ENCODE measurements around the gene CDKN2B. TPM values are rescaled to one million over a fixed set of nuclear protein-coding genes. Genes with fewer than 3 reads are reported as not detected.
A peak's percentile ranks its signal among the peaks of the same experiment; 100 is the strongest.

Gene CDKN2B
- total and polyA plus RNA-seq, 7 experiments from 2014 or later = 0.32 to 4.1 (median 1.6) TPM; not detected in 4

- Mint-ChIP-seq H3K9me3 (peaks cover 0 to 18% (median 0%) of the 10 kb centered on the region in 11 donors), H3K4me1 (peaks cover 6 to 20% (median 15%) of the 10 kb centered on the region in 7 donors), H3K27me3 (peaks cover 47 to 63% (median 50%) of the 10 kb centered on the region in 5 donors), H3K4me3 (no peak overlapping the region), H3K27ac (no peak overlapping the region), H3K36me3 (peaks cover 0 to 9% (median 0%) of the 10 kb centered on the region in 5 donors)
- no peaks in the 10 kb centered on the region for H3K9me3 ChIP-seq (ENCODE audit: control insufficient read depth in 2 of 3, low read length in 3 of 3)
- no peaks in the 10 kb centered on the region for H3K36me3 ChIP-seq (ENCODE audit: control insufficient read depth in 2 of 3, insufficient read depth in 3 of 3, low read length in 3 of 3)
- ATAC-seq (no peak), DNase-seq (no peak)
- intact Hi-C loops (cut with micrococcal nuclease) = no loop called here
- H3K4me1 ChIP-seq (ENCODE audit: control insufficient read depth in 2 of 2, insufficient read depth in 2 of 2, low read length in 2 of 2) = peaks cover 9 to 14% of the 10 kb centered on the region in 2 donors
- ChIA-PET CTCF (interaction anchor here (0.9 to 1.7 kb wide), 2 partner anchors 198 to 199 kb away, joined by 3 to 6 read pairs; no protein-coding TSS in a partner anchor), POLR2A (no interaction called here)
- no peak overlapping the region for H3K4me3 ChIP-seq (ENCODE audit: low read length)
- no peak overlapping the region for H3K27ac ChIP-seq (ENCODE audit: low read depth, low read length)
- H3K27me3 ChIP-seq (ENCODE audit: control insufficient read depth in 2 of 2, insufficient read depth in 2 of 2, low read length in 2 of 2) = peaks cover 3 to 28% of the 10 kb centered on the region in 2 donors
These were observed 1.9 kb upstream of the CDKN2B start for GRCh38 chr9:22010866-22011625.

- H3K4me1 ChIP-seq (ENCODE audit: control insufficient read depth in 2 of 2, insufficient read depth in 2 of 2, low read length in 2 of 2) = peaks cover 9 to 20% of the 10 kb centered on the region in 2 donors
- H3K4me3 Mint-ChIP-seq = peak overlapping the region; percentile 25 to 86 (median 69)
- H3K36me3 Mint-ChIP-seq = peaks cover 0 to 20% (median 3%) of the 10 kb centered on the region in 5 donors
- peak overlapping the region; percentile 57 for H3K4me3 ChIP-seq (ENCODE audit: low read length)
- peaks cover 3 to 41% of the 10 kb centered on the region in 2 donors for H3K27me3 ChIP-seq (ENCODE audit: control insufficient read depth in 2 of 2, insufficient read depth in 2 of 2, low read length in 2 of 2)
- H3K9me3 Mint-ChIP-seq = peaks cover 0 to 18% (median 0%) of the 10 kb centered on the region in 11 donors
- intact Hi-C loops (cut with micrococcal nuclease) = loop anchor here (1.0 to 10.0 kb wide), 7 partner anchors 25 to 445 kb away; no protein-coding TSS in a partner anchor
- POLR2A ChIA-PET = no interaction called here
- H3K27me3 Mint-ChIP-seq = peaks cover 61 to 78% (median 65%) of the 10 kb centered on the region in 5 donors
- no peak overlapping the region for H3K27ac ChIP-seq (ENCODE audit: low read depth, low read length)
- no peaks in the 10 kb centered on the region for H3K36me3 ChIP-seq (ENCODE audit: control insufficient read depth in 2 of 3, insufficient read depth in 3 of 3, low read length in 3 of 3)
- H3K9me3 ChIP-seq (ENCODE audit: control insufficient read depth in 2 of 3, low read length in 3 of 3) = no peaks in the 10 kb centered on the region
- peak overlapping the region in 1 of 9 donors; percentile 14 for H3K27ac Mint-ChIP-seq
- no peak for DNase-seq
- CTCF ChIA-PET = interaction anchor here (0.5 to 3.7 kb wide), 6 partner anchors 9 to 442 kb away, joined by 3 to 48 read pairs (median 6); no protein-coding TSS in a partner anchor
- peak; percentile 1 for ATAC-seq
- peaks cover 17 to 32% (median 23%) of the 10 kb centered on the region in 7 donors for H3K4me1 Mint-ChIP-seq
These were observed 382 bp upstream of the CDKN2B start for GRCh38 chr9:22009506-22009867.

- peaks cover 9 to 20% of the 10 kb centered on the region in 2 donors for H3K4me1 ChIP-seq (ENCODE audit: control insufficient read depth in 2 of 2, insufficient read depth in 2 of 2, low read length in 2 of 2)
- peaks cover 17 to 32% (median 23%) of the 10 kb centered on the region in 7 donors for H3K4me1 Mint-ChIP-seq
- ATAC-seq = no peak
- H3K9me3 Mint-ChIP-seq = peaks cover 0 to 22% (median 0%) of the 10 kb centered on the region in 11 donors
- no peaks in the 10 kb centered on the region for H3K9me3 ChIP-seq (ENCODE audit: control insufficient read depth in 2 of 3, low read length in 3 of 3)
- H3K27ac Mint-ChIP-seq = peak overlapping the region in 1 of 9 donors; percentile 61
- intact Hi-C loops (cut with micrococcal nuclease) = loop anchor here (1.0 to 10.0 kb wide), 10 partner anchors 13 to 446 kb away; no protein-coding TSS in a partner anchor
- peaks cover 68 to 83% (median 74%) of the 10 kb centered on the region in 5 donors for H3K27me3 Mint-ChIP-seq
- no peak for DNase-seq
- H3K27ac ChIP-seq (ENCODE audit: low read depth, low read length) = no peak overlapping the region
- H3K36me3 ChIP-seq (ENCODE audit: control insufficient read depth in 2 of 3, insufficient read depth in 3 of 3, low read length in 3 of 3) = no peaks in the 10 kb centered on the region
- ChIA-PET POLR2A (interaction anchor here (1.1 to 1.5 kb wide), 2 partner anchors 9 to 192 kb away, joined by 3 to 4 read pairs; no protein-coding TSS in a partner anchor), CTCF (interaction anchor here (0.6 to 3.7 kb wide), 9 partner anchors 10 to 816 kb away, joined by 3 to 48 read pairs (median 4); no protein-coding TSS in a partner anchor)
- peak overlapping the region; percentile 57 for H3K4me3 ChIP-seq (ENCODE audit: low read length)
- H3K4me3 Mint-ChIP-seq = peak overlapping the region; percentile 33 to 86 (median 70)
- H3K27me3 ChIP-seq (ENCODE audit: control insufficient read depth in 2 of 2, insufficient read depth in 2 of 2, low read length in 2 of 2) = peaks cover 3 to 52% of the 10 kb centered on the region in 2 donors
- H3K36me3 Mint-ChIP-seq = peaks cover 0 to 20% (median 3%) of the 10 kb centered on the region in 5 donors
These were observed 755 bp downstream of the CDKN2B start for GRCh38 chr9:22008384-22008716.

DNA sequence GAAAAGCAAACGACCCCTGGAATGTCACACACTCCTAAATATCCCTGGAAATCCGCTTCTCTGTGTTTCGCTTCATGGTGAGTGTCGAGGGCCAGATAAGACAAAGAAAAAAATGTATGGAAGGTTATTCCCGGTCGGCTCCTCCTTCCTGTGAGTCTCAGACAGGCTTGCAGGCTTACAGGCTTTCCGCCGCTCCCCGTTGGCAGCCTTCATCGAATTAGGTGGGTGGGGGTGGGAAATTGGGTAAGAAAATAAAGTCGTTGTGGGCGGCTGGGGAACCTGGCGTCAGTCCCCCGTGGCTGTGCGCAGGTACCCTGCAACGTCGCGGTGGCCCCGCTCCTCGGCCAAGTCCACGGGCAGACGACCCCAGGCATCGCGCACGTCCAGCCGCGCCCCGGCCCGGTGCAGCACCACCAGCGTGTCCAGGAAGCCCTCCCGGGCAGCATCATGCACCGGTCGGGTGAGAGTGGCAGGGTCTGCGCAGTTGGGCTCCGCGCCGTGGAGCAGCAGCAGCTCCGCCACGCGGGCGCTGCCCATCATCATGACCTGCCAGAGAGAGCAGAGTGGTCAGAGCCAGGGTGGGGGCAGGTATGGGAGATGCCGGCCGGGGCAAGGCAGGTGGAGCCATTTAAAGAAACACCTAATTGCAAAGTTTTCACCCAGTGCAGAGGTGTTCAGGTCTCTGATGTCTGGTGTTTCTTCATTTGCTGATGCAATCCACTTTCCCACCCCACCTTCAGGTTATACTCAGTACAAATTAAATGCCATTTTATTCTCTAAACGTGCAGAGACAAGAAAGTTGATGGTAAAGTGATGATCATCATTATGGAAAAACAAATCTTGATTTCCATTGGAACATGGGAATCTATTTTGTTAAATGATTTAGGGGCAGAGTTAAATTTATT, 3.2 kb downstream of the CDKN2B start:
- DNase-seq (peak in 1 of 9 donors; percentile 28), ATAC-seq (no peak)
- ChIA-PET CTCF (interaction anchor here (3.3 to 3.7 kb wide), 2 partner anchors 188 to 193 kb away, joined by 17 to 48 read pairs; no protein-coding TSS in a partner anchor), POLR2A (no interaction called here)
- peaks cover 9 to 20% of the 10 kb centered on the region in 2 donors for H3K4me1 ChIP-seq (ENCODE audit: control insufficient read depth in 2 of 2, insufficient read depth in 2 of 2, low read length in 2 of 2)
- Mint-ChIP-seq H3K27me3 (peaks cover 76 to 87% (median 79%) of the 10 kb centered on the region in 5 donors), H3K36me3 (peaks cover 0 to 12% (median 0%) of the 10 kb centered on the region in 5 donors), H3K9me3 (peaks cover 0 to 16% (median 0%) of the 10 kb centered on the region in 11 donors), H3K4me3 (peak overlapping the region in 3 of 10 donors; percentile 10 to 52 (median 30)), H3K27ac (peak overlapping the region in 1 of 9 donors; percentile 24), H3K4me1 (peaks cover 17 to 32% (median 23%) of the 10 kb centered on the region in 7 donors)
- peaks cover 8 to 55% of the 10 kb centered on the region in 2 donors for H3K27me3 ChIP-seq (ENCODE audit: control insufficient read depth in 2 of 2, insufficient read depth in 2 of 2, low read length in 2 of 2)
- intact Hi-C loops (cut with micrococcal nuclease) = loop anchor here in 1 of 2 donors (1.0 to 10.0 kb wide), 2 partner anchors 12 to 449 kb away; partner anchors contain the start of genes CDKN2A and CDKN2B-AS1
- no peak overlapping the region for H3K4me3 ChIP-seq (ENCODE audit: low read length)
- H3K9me3 ChIP-seq (ENCODE audit: control insufficient read depth in 2 of 3, low read length in 3 of 3) = no peaks in the 10 kb centered on the region
- no peaks in the 10 kb centered on the region for H3K36me3 ChIP-seq (ENCODE audit: control insufficient read depth in 2 of 3, insufficient read depth in 3 of 3, low read length in 3 of 3)
- no peak overlapping the region for H3K27ac ChIP-seq (ENCODE audit: low read depth, low read length)

GRCh38 chr9:22005021-22005701, 3.9 kb downstream of the CDKN2B start:
- Histone ChIP-seq H3K27ac (ENCODE audit: low read depth, low read length) (no peak overlapping the region), H3K9me3 (ENCODE audit: control insufficient read depth in 2 of 3, low read length in 3 of 3) (no peaks in the 10 kb centered on the region), H3K27me3 (ENCODE audit: control insufficient read depth in 2 of 2, insufficient read depth in 2 of 2, low read length in 2 of 2) (peaks cover 8 to 51% of the 10 kb centered on the region in 2 donors), H3K4me3 (ENCODE audit: low read length) (no peak overlapping the region), H3K36me3 (ENCODE audit: control insufficient read depth in 2 of 3, insufficient read depth in 3 of 3, low read length in 3 of 3) (no peaks in the 10 kb centered on the region), H3K4me1 (ENCODE audit: control insufficient read depth in 2 of 2, insufficient read depth in 2 of 2, low read length in 2 of 2) (peaks cover 9 to 20% of the 10 kb centered on the region in 2 donors)
- H3K4me1 Mint-ChIP-seq = peaks cover 17 to 29% (median 23%) of the 10 kb centered on the region in 7 donors
- H3K9me3 Mint-ChIP-seq = peaks cover 0 to 16% (median 0%) of the 10 kb centered on the region in 11 donors
- CTCF ChIA-PET = no interaction called here
- H3K4me3 Mint-ChIP-seq = peak overlapping the region in 4 of 10 donors; percentile 6 to 52 (median 20)
- POLR2A ChIA-PET = no interaction called here
- no peak for DNase-seq
- H3K27me3 Mint-ChIP-seq = peaks cover 71 to 85% (median 75%) of the 10 kb centered on the region in 5 donors
- H3K27ac Mint-ChIP-seq = peak overlapping the region in 2 of 9 donors; percentile 24 to 48
- peaks cover 0 to 12% (median 0%) of the 10 kb centered on the region in 5 donors for H3K36me3 Mint-ChIP-seq
- intact Hi-C loops (cut with micrococcal nuclease) = loop anchor here in 1 of 2 donors (1.0 to 10.0 kb wide), 2 partner anchors 11 to 450 kb away; partner anchors contain the start of genes CDKN2A and CDKN2B-AS1
- ATAC-seq = no peak

All from naive thymus-derived CD4-positive, alpha-beta T cell (primary cell).